CD4-positive, alpha-beta T cell treated with Interleukin-6 at 100 ng/mL for 8 hours (primary cell): Measurements from ENCODE around the gene BRSK2.

Source experiments
- DNase-seq: peaks from one replicate; pipeline ENCODE4 v3.0.0-alpha.2; 2020; ENCODE audit warnings: mixed read lengths, low spot score

BRSK2 gene

GRCh38 chr11:1453611-1454034 is 63.9 kb downstream of the BRSK2 start:
- DNase-seq = peak; percentile 37

GRCh38 chr11:1454576-1454975 is 64.8 kb downstream of the BRSK2 start:
- no peak for DNase-seq

GRCh38 chr11:1455032-1455762 is 65.5 kb downstream of the BRSK2 start:
- DNase-seq = no peak

- DNase-seq = no peak
Measured at GRCh38 chr11:1455763-1456060, 66.0 kb downstream of the BRSK2 start.

- no peak for DNase-seq
Measured at GRCh38 chr11:1456176-1456575, 66.4 kb downstream of the BRSK2 start.

GRCh38 chr11:1456596-1457325 is 67.0 kb downstream of the BRSK2 start:
- no peak for DNase-seq

- DNase-seq = no peak
Measured at GRCh38 chr11:1457326-1457680, 67.6 kb downstream of the BRSK2 start.

- DNase-seq = no peak
Measured at GRCh38 chr11:1457856-1458255, 68.1 kb downstream of the BRSK2 start.

GRCh38 chr11:1458340-1459218 is 68.8 kb downstream of the BRSK2 start:
- no peak for DNase-seq

- no peak for DNase-seq
Measured at GRCh38 chr11:1459219-1459575, 69.5 kb downstream of the BRSK2 start.

- DNase-seq = no peak
Measured at GRCh38 chr11:1459764-1460395, 70.1 kb downstream of the BRSK2 start.

GRCh38 chr11:1460396-1460985 is 70.8 kb downstream of the BRSK2 start:
- no peak for DNase-seq

GRCh38 chr11:1460986-1461825 is 71.5 kb downstream of the BRSK2 start:
- DNase-seq = no peak

- no peak for DNase-seq
Measured at GRCh38 chr11:1461826-1462697, 72.3 kb downstream of the BRSK2 start.

GRCh38 chr11:1462698-1462975 is 72.9 kb downstream of the BRSK2 start:
- DNase-seq = no peak

- no peak for DNase-seq
Measured at GRCh38 chr11:1463056-1463455, 73.3 kb downstream of the BRSK2 start.

- no peak for DNase-seq
Measured at GRCh38 chr11:1466784-1467183, 77.0 kb downstream of the BRSK2 start.

- DNase-seq = no peak
Measured at GRCh38 chr11:1467270-1467669, 77.5 kb downstream of the BRSK2 start.

GRCh38 chr11:1468002-1468401 is 78.3 kb downstream of the BRSK2 start:
- DNase-seq = no peak

GRCh38 chr11:1468473-1469066 is 78.8 kb downstream of the BRSK2 start:
- DNase-seq = no peak
